PFSK-1 (cell line): Measurements from ENCODE around the gene FABP3.

ENCODE experiments used
- FOXP2 ChIP-seq: optimal IDR thresholded peaks from 2 replicates; pipeline ENCODE3; 2011; ENCODE audit warnings: borderline replicate concordance, control low read depth, inconsistent platforms; ENCODE audit not compliant: insufficient read depth; ENCODE audit errors: extremely low read length, extremely low read depth
- POLR2AphosphoS5 ChIP-seq: IDR thresholded peaks from 2 replicates; pipeline ENCODE4 v1.6.1; 2012; ENCODE audit warnings: low read depth, mild to moderate bottlenecking, control low read depth, low read length, moderate library complexity
- SIN3A ChIP-seq: IDR thresholded peaks from 2 replicates; pipeline ENCODE4 v1.6.1; 2012; ENCODE audit warnings: mild to moderate bottlenecking, low read length, moderate library complexity, borderline replicate concordance; ENCODE audit not compliant: insufficient read depth
- TAF1 ChIP-seq: IDR thresholded peaks from 2 replicates; pipeline ENCODE4 v1.6.1; 2012; ENCODE audit warnings: low read length, control low read depth, borderline replicate concordance; ENCODE audit not compliant: insufficient read depth
- TF ChIP-seq, protein P1 (sequence below), 2 experiments: IDR thresholded peaks; 2 replicates each; pipeline versions ENCODE4 v1.6.1 to v1.8.0; 2011 to 2012; ENCODE audit warnings: low read depth in 2 of 2, low read length in 2 of 2, control low read depth in 1 of 2, inconsistent platforms in 1 of 2, mild to moderate bottlenecking in 1 of 2, moderate library complexity in 1 of 2; ENCODE audit not compliant: insufficient read depth in 1 of 2

Gene FABP3

DNA sequence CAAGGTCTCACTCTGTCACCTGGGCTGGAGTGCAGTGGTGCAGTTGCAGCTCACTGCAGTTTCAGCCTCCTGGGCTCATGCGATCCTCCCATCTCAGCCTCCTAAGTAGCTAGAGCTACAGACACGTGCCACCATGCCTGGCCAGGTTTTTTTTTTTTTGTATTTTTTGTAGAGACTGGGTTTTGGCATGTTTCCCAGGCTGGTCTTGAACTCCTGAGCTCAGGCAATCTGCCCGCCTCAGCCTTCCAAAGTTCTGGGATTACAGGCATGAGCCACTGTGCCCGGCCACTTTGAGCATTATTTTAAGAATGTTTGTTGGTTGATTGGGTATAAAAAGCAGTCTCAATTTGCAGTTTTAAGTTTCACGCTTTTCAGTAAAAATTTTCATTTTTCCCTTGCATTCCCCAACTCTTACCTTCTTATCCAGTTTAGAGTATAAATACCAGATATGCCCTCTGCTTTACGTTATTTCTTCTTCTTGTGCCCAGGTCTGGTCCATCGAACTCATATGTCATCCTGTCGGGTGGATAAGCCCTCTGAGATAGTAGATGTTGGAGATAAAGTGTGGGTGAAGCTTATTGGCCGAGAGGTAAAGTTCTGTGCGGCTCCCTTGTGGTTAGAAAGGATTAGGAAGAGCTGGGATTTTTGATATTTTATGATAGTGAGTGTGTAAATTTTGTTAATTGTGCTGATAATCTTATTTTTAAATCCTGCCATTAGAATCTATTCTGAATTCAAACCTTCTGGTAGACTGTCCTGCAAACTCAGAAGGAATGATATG is 36.0 kb downstream of the FABP3 start:
- TF ChIP-seq TAF1 (no peak), SIN3A (no peak), POLR2AphosphoS5 (no peak)
- TF ChIP-seq, protein P1, sequence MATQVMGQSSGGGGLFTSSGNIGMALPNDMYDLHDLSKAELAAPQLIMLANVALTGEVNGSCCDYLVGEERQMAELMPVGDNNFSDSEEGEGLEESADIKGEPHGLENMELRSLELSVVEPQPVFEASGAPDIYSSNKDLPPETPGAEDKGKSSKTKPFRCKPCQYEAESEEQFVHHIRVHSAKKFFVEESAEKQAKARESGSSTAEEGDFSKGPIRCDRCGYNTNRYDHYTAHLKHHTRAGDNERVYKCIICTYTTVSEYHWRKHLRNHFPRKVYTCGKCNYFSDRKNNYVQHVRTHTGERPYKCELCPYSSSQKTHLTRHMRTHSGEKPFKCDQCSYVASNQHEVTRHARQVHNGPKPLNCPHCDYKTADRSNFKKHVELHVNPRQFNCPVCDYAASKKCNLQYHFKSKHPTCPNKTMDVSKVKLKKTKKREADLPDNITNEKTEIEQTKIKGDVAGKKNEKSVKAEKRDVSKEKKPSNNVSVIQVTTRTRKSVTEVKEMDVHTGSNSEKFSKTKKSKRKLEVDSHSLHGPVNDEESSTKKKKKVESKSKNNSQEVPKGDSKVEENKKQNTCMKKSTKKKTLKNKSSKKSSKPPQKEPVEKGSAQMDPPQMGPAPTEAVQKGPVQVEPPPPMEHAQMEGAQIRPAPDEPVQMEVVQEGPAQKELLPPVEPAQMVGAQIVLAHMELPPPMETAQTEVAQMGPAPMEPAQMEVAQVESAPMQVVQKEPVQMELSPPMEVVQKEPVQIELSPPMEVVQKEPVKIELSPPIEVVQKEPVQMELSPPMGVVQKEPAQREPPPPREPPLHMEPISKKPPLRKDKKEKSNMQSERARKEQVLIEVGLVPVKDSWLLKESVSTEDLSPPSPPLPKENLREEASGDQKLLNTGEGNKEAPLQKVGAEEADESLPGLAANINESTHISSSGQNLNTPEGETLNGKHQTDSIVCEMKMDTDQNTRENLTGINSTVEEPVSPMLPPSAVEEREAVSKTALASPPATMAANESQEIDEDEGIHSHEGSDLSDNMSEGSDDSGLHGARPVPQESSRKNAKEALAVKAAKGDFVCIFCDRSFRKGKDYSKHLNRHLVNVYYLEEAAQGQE (IDR thresholded peaks at IDR 0.05; ENCODE audit: insufficient read depth in 1 of 2, low read depth in 2 of 2, low read length in 2 of 2), result no peak

DNA sequence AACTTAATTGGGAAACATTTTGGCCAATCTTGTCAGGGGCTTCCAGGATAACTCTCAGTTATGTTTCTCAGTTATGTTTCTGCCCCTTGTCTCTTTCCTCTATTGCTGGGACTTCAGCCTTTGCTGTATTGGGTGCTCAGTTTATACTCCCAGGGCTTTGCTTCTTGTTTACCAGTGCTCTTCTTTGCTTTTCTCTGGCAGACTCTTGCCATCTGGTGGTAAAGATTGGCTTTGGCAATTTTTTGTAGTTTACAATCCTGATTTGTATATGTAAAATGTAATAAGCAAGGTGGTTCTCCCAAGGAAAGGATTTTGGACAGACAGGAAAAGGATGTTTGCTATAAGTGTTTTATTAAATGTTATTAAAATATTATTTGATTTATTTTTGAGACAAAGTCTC is 37.9 kb downstream of the FABP3 start:
- TF ChIP-seq SIN3A, result no peak
- TF ChIP-seq, protein P1 (IDR thresholded peaks at IDR 0.05; ENCODE audit: insufficient read depth in 1 of 2, low read depth in 2 of 2, low read length in 2 of 2), result no peak
- TF ChIP-seq POLR2AphosphoS5, result no peak

DNA sequence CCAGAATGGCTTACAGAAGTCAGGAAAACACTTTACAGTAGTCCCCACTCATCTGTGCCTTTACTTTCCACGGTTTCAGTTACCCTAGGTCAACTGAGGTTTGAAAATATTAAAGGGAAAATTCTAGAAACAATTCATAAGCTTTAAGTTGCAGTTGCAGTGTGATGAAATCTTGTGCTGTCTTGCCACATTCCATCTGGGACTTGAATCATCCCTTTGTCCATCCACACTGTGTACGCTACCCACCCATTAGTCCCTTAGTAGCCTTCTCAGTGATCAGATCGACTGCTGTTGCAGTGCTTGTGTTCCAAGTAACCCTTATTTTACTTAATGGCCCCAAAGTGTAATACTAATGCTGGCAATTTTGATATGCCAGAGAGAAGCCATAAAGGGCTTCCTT is 45.5 kb downstream of the FABP3 start:
- TF ChIP-seq FOXP2 (no peak), TAF1 (no peak), POLR2AphosphoS5 (no peak)
- TF ChIP-seq, protein P1 (IDR thresholded peaks at IDR 0.05; ENCODE audit: insufficient read depth in 1 of 2, low read depth in 2 of 2, low read length in 2 of 2), result no peak

DNA sequence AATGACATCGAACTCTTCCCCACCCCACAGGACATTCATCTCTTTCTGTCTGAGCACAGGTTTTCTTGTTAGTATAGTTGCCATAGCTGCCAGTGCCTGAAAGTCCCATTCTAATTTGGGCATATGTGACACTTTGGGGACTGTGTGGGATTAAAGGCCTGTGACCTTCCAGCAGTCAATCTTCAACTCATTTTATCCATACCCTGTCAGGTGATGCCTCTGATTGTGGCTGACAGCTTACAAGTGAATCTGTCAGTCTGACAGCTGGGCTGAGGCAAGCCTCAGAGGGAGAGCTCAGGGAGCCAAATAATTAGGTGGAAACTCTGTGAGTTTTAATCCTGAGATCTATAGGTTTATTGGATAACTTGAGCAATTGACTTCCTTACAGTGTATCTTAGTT is 46.4 kb downstream of the FABP3 start:
- TF ChIP-seq TAF1, result no peak

DNA sequence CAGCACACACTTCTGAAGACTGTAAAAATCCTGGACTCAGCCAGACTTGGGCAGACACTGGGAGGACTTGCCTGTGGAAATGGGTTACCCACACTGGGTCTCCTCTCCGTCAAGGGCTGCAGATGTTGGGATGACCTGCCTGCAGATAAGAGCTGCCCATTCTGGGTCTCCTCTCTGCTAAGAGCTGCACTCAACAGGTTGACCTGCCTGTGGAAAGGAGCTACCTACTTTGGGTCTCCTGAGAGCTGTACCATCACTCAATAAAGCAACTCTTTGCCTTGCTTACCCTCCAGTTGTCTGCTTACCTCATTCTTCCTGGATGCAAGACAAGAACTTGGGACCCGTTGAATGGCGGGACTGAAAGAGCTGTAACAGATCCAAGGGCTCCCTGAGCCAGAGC is 47.9 kb downstream of the FABP3 start:
- TF ChIP-seq, protein P1 (IDR thresholded peaks at IDR 0.05; ENCODE audit: insufficient read depth in 1 of 2, low read depth in 2 of 2, low read length in 2 of 2), result no peak

DNA sequence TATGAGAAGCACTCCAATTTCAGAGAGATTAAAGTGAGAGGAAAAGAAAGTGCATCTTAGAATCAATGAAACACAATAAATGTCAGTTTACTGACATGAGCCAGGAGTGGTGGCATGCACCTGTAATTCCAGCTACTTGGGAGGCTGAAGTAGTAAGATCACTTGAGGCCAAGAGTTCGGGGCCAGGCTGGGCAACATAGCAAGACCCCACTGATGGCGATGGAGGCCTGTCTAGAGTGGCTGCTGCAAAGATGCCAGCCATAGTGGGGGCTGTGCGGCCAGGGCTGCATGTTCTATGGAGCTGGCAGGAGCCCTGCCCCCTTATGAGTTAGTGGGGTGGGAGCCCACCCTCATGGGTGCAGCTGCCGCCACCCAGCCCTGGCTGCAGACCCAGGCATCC is 48.8 kb downstream of the FABP3 start:
- TF ChIP-seq TAF1 (no peak), POLR2AphosphoS5 (no peak), SIN3A (no peak), FOXP2 (no peak)
- TF ChIP-seq, protein P1 (IDR thresholded peaks at IDR 0.05; ENCODE audit: insufficient read depth in 1 of 2, low read depth in 2 of 2, low read length in 2 of 2), result no peak
